ENCODE measurements around the gene AK8.
"Not testable (repeated sequence)": the region's sequence is repeated elsewhere in the genome, so short reads cannot be mapped to it uniquely, and the experiment has no call there.

Gene AK8

GRCh38 chr9:132711846-132712245, 166.2 kb downstream of the AK8 start:
- DNase-seq (ENCODE audit: low spot score) = no peak

GRCh38 chr9:132711152-132711551, 166.9 kb downstream of the AK8 start:
- DNase-seq (ENCODE audit: low spot score) = not testable (repeated sequence)

- no peak for DNase-seq (ENCODE audit: low spot score)
Observed at GRCh38 chr9:132710333-132710732, 167.8 kb downstream of the AK8 start.

GRCh38 chr9:132708769-132709430, 169.2 kb downstream of the AK8 start:
- no peak for DNase-seq (ENCODE audit: low spot score)

- no peak for DNase-seq (ENCODE audit: low spot score)
Observed at GRCh38 chr9:132708239-132708638, 169.8 kb downstream of the AK8 start.

GRCh38 chr9:132703336-132703735, 174.7 kb downstream of the AK8 start:
- no peak for DNase-seq (ENCODE audit: low spot score)

- no peak for DNase-seq (ENCODE audit: low spot score)
Observed at GRCh38 chr9:132702254-132702653, 175.8 kb downstream of the AK8 start.

- DNase-seq (ENCODE audit: low spot score) = no peak
Observed at GRCh38 chr9:132699956-132700355, 178.1 kb downstream of the AK8 start.

- no peak for DNase-seq (ENCODE audit: low spot score)
Observed at GRCh38 chr9:132698989-132699388, 179.1 kb downstream of the AK8 start.

GRCh38 chr9:132697230-132697629, 180.9 kb downstream of the AK8 start:
- DNase-seq (ENCODE audit: low spot score) = no peak

- peak; percentile 23 for DNase-seq (ENCODE audit: low spot score)
Observed at GRCh38 chr9:132694144-132694543, 183.9 kb downstream of the AK8 start.

GRCh38 chr9:132690696-132691095, 187.4 kb downstream of the AK8 start:
- DNase-seq (ENCODE audit: low spot score) = no peak

GRCh38 chr9:132683873-132684272, 194.2 kb downstream of the AK8 start:
- DNase-seq (ENCODE audit: low spot score) = no peak

GRCh38 chr9:132681561-132681960, 196.5 kb downstream of the AK8 start:
- no peak for DNase-seq (ENCODE audit: low spot score)

GRCh38 chr9:132679946-132680625, 198.0 kb downstream of the AK8 start:
- DNase-seq (ENCODE audit: low spot score) = no peak

GRCh38 chr9:132677976-132678375, 200.1 kb downstream of the AK8 start:
- DNase-seq (ENCODE audit: low spot score) = no peak

All from CD4-positive, alpha-beta T cell treated with Interleukin-6 at 100 ng/mL for 8 hours (primary cell).